Stimulated activated CD8-positive, alpha-beta memory T cell treated with anti-CD3 and anti-CD28 coated beads, Interleukin-7, amount 100 ng/mL, for 48 hours (primary cell): ENCODE data around the gene ZNF415.

Experiments
- DNase-seq, 2 donors: peaks; one replicate each; pipeline ENCODE4 v3.0.0-alpha.2; 2020; ENCODE audit warnings: low read depth in 1 of 2; ENCODE audit errors: extremely low read depth in 1 of 2

ZNF415 gene

GRCh38 chr19:53057904-53058580 is 74.7 kb downstream of the ZNF415 start:
- no peak for DNase-seq
